Endodermal cell (in vitro differentiated cells): ENCODE data around the gene KRT32. TPM values are rescaled to one million over a fixed set of nuclear protein-coding genes. Genes with fewer than 3 reads are reported as not detected.

ENCODE experiments used
- DNase-seq: peaks from one replicate; pipeline ENCODE4 v3.0.0-alpha.2; 2017
- H3K27ac ChIP-seq: 2 replicates; pipeline ENCODE4 v1.5.1; 2013; ENCODE audit warnings: mild to moderate bottlenecking, low read depth, low read length, moderate library complexity
- H3K27me3 ChIP-seq: 2 replicates; pipeline ENCODE4 v1.6.1; 2013; ENCODE audit warnings: mild to moderate bottlenecking, low read length, moderate library complexity; ENCODE audit not compliant: insufficient read depth, control insufficient read depth, poor library complexity, severe bottlenecking
- H3K36me3 ChIP-seq: 2 replicates; pipeline ENCODE4 v1.7.0; 2013; ENCODE audit warnings: mild to moderate bottlenecking, low read length, moderate library complexity; ENCODE audit not compliant: control insufficient read depth, insufficient read depth
- H3K4me1 ChIP-seq: one replicate; pipeline ENCODE4 v1.7.0; 2013; ENCODE audit warnings: low read length; ENCODE audit not compliant: control insufficient read depth, insufficient read depth
- H3K4me3 ChIP-seq: 2 replicates; pipeline ENCODE4 v1.5.1; 2013; ENCODE audit warnings: mild to moderate bottlenecking, low read length, moderate library complexity
- H3K9ac ChIP-seq: 2 replicates; pipeline ENCODE4 v1.6.1; 2013; ENCODE audit warnings: mild to moderate bottlenecking, low read length, moderate library complexity; ENCODE audit not compliant: poor library complexity, severe bottlenecking; ENCODE audit errors: extremely low read depth
- H3K9me3 ChIP-seq: 2 replicates; pipeline ENCODE4 v1.6.1; 2013; ENCODE audit warnings: mild to moderate bottlenecking, low read length, moderate library complexity; ENCODE audit not compliant: control insufficient read depth
- H3K27ac Mint-ChIP-seq: 2 replicates; pipeline ENCODE4 v1.8.0; 2020; ENCODE audit warnings: mixed read lengths
- H3K27me3 Mint-ChIP-seq: 2 replicates; pipeline ENCODE4 v1.8.0; 2021; ENCODE audit warnings: mild to moderate bottlenecking, mixed read lengths; ENCODE audit not compliant: insufficient read depth
- H3K36me3 Mint-ChIP-seq: 2 replicates; pipeline ENCODE4 v1.8.0; 2020; ENCODE audit warnings: low read depth, mixed read lengths
- H3K4me1 Mint-ChIP-seq: 2 replicates; pipeline ENCODE4 v1.8.0; 2020; ENCODE audit warnings: mixed read lengths
- H3K4me3 Mint-ChIP-seq: 2 replicates; pipeline ENCODE4 v1.8.0; 2020; ENCODE audit warnings: mild to moderate bottlenecking, moderate library complexity, mixed read lengths
- H3K9me3 Mint-ChIP-seq: 2 replicates; pipeline ENCODE4 v1.8.0; 2020; ENCODE audit warnings: mild to moderate bottlenecking, mixed read lengths
- whole genome bisulfite sequencing, 2 experiments: methylation state at CpG; one replicate each; pipeline versions ENCODE4 v1.1.5 to v1.1.7; 2013; ENCODE audit warnings: missing lambda C conversion rate in 2 of 2, mixed read lengths in 1 of 2; ENCODE audit not compliant: insufficient coverage in 1 of 2, insufficient read length in 1 of 2; 5-methylcytosine and 5-hydroxymethylcytosine counted together
- total RNA-seq, 2 donors: library from RNA; stranded (reverse); fragmentation: NEBNext Ultra II Directional in 1 of 2; extraction: Animal tissue kit (Norgen Biotek cat#: 25700) in 1 of 2; gene quantifications; 2 replicates in 1 of 2; 3 replicates in 1 of 2; pipeline ENCODE4 v1.2.1, GENCODE V29; 2021
- TF ChIP-seq, protein P1 (sequence below): fragments of 200-600 bp; sonication (generic); conservative IDR thresholded peaks from 2 replicates; pipeline ENCODE4 v1.5.0; 2021; ENCODE audit warnings: antibody characterized with exemption, mild to moderate bottlenecking

KRT32 gene
- total RNA-seq, 2 donors from 2014 or later: not detected

GRCh38 chr17:41417127-41417526 lies 50.1 kb downstream of the KRT32 start:
- no peak overlapping the region for H3K4me3 ChIP-seq
- DNase-seq: no peak
- Mint-ChIP-seq H3K4me1 (peaks cover 5% of the 10 kb centered on the region), H3K9me3 (no peaks in the 10 kb centered on the region), H3K27ac (no peak overlapping the region), H3K27me3 (peaks cover 5% of the 10 kb centered on the region), H3K36me3 (no peaks in the 10 kb centered on the region), H3K4me3 (no peak overlapping the region)
- H3K9ac ChIP-seq: no peak overlapping the region
- WGBS, 2 experiments: 73 to 97% methylated on average over 4 to 6 of the region's 6 CpGs
- no peaks in the 10 kb centered on the region for H3K9me3 ChIP-seq
- no peak overlapping the region for H3K27ac ChIP-seq
- TF ChIP-seq, protein P1, sequence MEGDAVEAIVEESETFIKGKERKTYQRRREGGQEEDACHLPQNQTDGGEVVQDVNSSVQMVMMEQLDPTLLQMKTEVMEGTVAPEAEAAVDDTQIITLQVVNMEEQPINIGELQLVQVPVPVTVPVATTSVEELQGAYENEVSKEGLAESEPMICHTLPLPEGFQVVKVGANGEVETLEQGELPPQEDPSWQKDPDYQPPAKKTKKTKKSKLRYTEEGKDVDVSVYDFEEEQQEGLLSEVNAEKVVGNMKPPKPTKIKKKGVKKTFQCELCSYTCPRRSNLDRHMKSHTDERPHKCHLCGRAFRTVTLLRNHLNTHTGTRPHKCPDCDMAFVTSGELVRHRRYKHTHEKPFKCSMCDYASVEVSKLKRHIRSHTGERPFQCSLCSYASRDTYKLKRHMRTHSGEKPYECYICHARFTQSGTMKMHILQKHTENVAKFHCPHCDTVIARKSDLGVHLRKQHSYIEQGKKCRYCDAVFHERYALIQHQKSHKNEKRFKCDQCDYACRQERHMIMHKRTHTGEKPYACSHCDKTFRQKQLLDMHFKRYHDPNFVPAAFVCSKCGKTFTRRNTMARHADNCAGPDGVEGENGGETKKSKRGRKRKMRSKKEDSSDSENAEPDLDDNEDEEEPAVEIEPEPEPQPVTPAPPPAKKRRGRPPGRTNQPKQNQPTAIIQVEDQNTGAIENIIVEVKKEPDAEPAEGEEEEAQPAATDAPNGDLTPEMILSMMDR: no peak
- H3K27me3 ChIP-seq: peaks cover 8% of the 10 kb centered on the region
- no peaks in the 10 kb centered on the region for H3K4me1 ChIP-seq
- H3K36me3 ChIP-seq: no peaks in the 10 kb centered on the region

DNA sequence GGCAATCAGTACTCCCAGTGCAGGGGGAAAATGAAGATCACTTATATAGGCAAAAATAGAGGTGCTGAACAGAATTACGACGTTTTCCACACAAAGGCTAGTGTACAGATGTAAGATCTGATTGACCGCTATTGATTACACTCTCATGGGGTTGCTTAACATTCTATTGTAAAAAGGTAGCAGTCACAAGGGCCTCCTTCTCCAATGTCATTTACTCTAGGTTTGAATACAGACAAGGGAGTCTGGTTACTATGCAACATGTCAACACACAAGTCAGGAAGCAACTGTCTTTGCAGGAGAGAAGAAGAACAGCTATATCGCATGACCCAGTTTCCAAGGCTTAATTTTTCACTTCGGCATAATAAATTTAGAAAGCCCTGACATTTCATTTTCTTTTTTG lies 50.7 kb downstream of the KRT32 start:
- no peaks in the 10 kb centered on the region for H3K9me3 ChIP-seq
- no peak overlapping the region for H3K27ac ChIP-seq
- TF ChIP-seq, protein P1: no peak
- H3K9ac ChIP-seq: no peak overlapping the region
- Mint-ChIP-seq H3K27ac (no peak overlapping the region), H3K9me3 (no peaks in the 10 kb centered on the region), H3K4me3 (no peak overlapping the region), H3K4me1 (peaks cover 5% of the 10 kb centered on the region), H3K36me3 (no peaks in the 10 kb centered on the region), H3K27me3 (peaks cover 5% of the 10 kb centered on the region)
- H3K27me3 ChIP-seq: peaks cover 8% of the 10 kb centered on the region
- no peaks in the 10 kb centered on the region for H3K36me3 ChIP-seq
- 89 to 96% methylated on average over 4 to 5 of the region's 5 CpGs for WGBS, 2 experiments
- no peaks in the 10 kb centered on the region for H3K4me1 ChIP-seq
- H3K4me3 ChIP-seq: no peak overlapping the region
- DNase-seq: no peak

DNA sequence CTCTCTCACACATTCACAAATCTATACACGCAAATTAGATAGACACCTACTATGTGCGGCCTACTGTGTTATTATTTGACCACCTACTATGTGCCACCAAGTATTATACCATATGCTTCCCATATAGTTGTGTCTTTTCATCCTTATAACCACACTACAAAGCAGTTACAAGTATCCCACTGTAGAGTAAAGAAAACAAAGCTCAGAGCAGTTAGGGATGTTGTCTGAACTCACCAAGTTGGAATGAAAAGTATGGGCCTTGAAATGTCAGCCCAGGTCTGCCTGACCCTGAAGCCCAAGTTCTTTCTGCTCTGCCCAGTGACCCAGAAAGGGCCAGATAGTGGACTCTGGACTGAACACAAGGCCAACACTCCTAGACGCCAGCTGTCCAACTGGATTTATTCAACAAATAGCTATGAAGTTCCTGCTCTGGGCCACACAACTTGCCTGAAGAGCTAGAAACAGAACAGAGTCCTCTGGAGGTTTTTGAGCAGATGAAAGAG lies 51.3 kb downstream of the KRT32 start:
- H3K27ac Mint-ChIP-seq: no peak overlapping the region
- Histone ChIP-seq H3K27me3 (peaks cover 8% of the 10 kb centered on the region), H3K9ac (no peak overlapping the region), H3K4me3 (no peak overlapping the region), H3K9me3 (no peaks in the 10 kb centered on the region), H3K36me3 (no peaks in the 10 kb centered on the region), H3K4me1 (no peaks in the 10 kb centered on the region), H3K27ac (no peak overlapping the region)
- H3K36me3 Mint-ChIP-seq: no peaks in the 10 kb centered on the region
- WGBS, 2 experiments: 91 to 95% methylated on average over 3 of the region's 3 CpGs
- H3K9me3 Mint-ChIP-seq: no peaks in the 10 kb centered on the region
- DNase-seq: no peak
- H3K27me3 Mint-ChIP-seq: peaks cover 4% of the 10 kb centered on the region
- no peak overlapping the region for H3K4me3 Mint-ChIP-seq
- TF ChIP-seq, protein P1: no peak
- H3K4me1 Mint-ChIP-seq: peaks cover 5% of the 10 kb centered on the region
